WTC11 (cell line): ENCODE data around the gene TEC. TPM values are rescaled to one million over a fixed set of nuclear protein-coding genes. Genes with fewer than 3 reads are reported as not detected.

Experiments
- ATAC-seq: fragments of 200-7000 bp; cut with Tn5 transposase; 2 replicates; pipeline ENCODE4 v1.10.0; 2021; ENCODE audit warnings: mild to moderate bottlenecking, moderate library complexity
- CTCF ChIA-PET: fragments of 300-600 bp; sonication (Branson Sonifier 250); formaldehyde crosslinking; loops from one replicate; lab custom pipeline; 2021; ENCODE audit warnings: antibody characterized with exemption; lab: Charles Lee
- POLR2A ChIA-PET: fragments of 350-600 bp; sonication (Branson Sonifier 250); formaldehyde crosslinking; loops from one replicate; lab custom pipeline; 2021; ENCODE audit warnings: antibody characterized with exemption; lab: Charles Lee
- DNase-seq: peaks from one replicate; pipeline ENCODE4 v3.0.0; 2021; ENCODE audit warnings: low spot score
- H3K27ac Mint-ChIP-seq: 2 replicates; pipeline ENCODE4 v1.8.0; 2021; ENCODE audit warnings: mixed read lengths
- H3K27me3 Mint-ChIP-seq: 2 replicates; pipeline ENCODE4 v1.8.0; 2021; ENCODE audit warnings: low read depth, mild to moderate bottlenecking, moderate library complexity, mixed read lengths
- H3K36me3 Mint-ChIP-seq: 2 replicates; pipeline ENCODE4 v1.8.0; 2021; ENCODE audit warnings: mixed read lengths
- H3K4me1 Mint-ChIP-seq: 2 replicates; pipeline ENCODE4 v1.8.0; 2022; ENCODE audit warnings: mixed read lengths
- H3K4me3 Mint-ChIP-seq: 2 replicates; pipeline ENCODE4 v1.8.0; 2021; ENCODE audit warnings: mild to moderate bottlenecking, moderate library complexity, mixed read lengths
- H3K9me3 Mint-ChIP-seq: 2 replicates; pipeline ENCODE4 v1.8.0; 2021; ENCODE audit warnings: mixed read lengths
- ATF1 ChIP-seq: sonication (generic); formaldehyde crosslinking; IDR thresholded peaks from 2 replicates; pipeline ENCODE4 v1.8.1; 2023; ENCODE audit warnings: mild to moderate bottlenecking, moderate library complexity, missing genetic modification reagents
- ESRRA ChIP-seq: sonication (generic); formaldehyde crosslinking; IDR thresholded peaks from 2 replicates; pipeline ENCODE4 v1.8.1; 2022; ENCODE audit warnings: mild to moderate bottlenecking, missing genetic modification reagents, borderline replicate concordance
- KAT7 ChIP-seq: sonication (generic); formaldehyde crosslinking; IDR thresholded peaks from 2 replicates; pipeline ENCODE4 v1.8.1; 2023; ENCODE audit warnings: missing genetic modification reagents, mild to moderate bottlenecking, borderline replicate concordance
- NFE2L1 ChIP-seq: sonication (generic); formaldehyde crosslinking; IDR thresholded peaks from 2 replicates; pipeline ENCODE4 v1.8.1; 2023; ENCODE audit warnings: missing genetic modification reagents
- RORB ChIP-seq: fragments of 250-450 bp; sonication (Bioruptor Pico); IDR thresholded peaks from 2 replicates; pipeline ENCODE4 v1.9.0; 2021; ENCODE audit warnings: mild to moderate bottlenecking
- ZNF121 ChIP-seq: sonication (generic); formaldehyde crosslinking; IDR thresholded peaks from 2 replicates; pipeline ENCODE4 v1.8.0; 2023; ENCODE audit warnings: missing genetic modification reagents
- total RNA-seq: library from RNA; stranded (reverse); gene quantifications from 3 replicates; pipeline ENCODE4 v1.2.3, GENCODE V29; 2021
- TF ChIP-seq, protein P1 (sequence below): sonication (generic); formaldehyde crosslinking; IDR thresholded peaks from 2 replicates; pipeline ENCODE4 v1.8.1; 2023; ENCODE audit warnings: mild to moderate bottlenecking, missing genetic modification reagents, borderline replicate concordance
- TF ChIP-seq, protein P2 (sequence below): fragments of 250-450 bp; sonication (Bioruptor Pico); IDR thresholded peaks from 2 replicates; pipeline ENCODE4 v1.9.0; 2021; ENCODE audit warnings: moderate library complexity, mild to moderate bottlenecking, inconsistent platforms, borderline replicate concordance
- TF ChIP-seq, protein P3 (sequence below): fragments of 250-450 bp; sonication (Bioruptor Pico); IDR thresholded peaks from 2 replicates; pipeline ENCODE4 v1.8.0; 2021; ENCODE audit warnings: mild to moderate bottlenecking
- TF ChIP-seq, protein P4 (sequence below): sonication (generic); formaldehyde crosslinking; IDR thresholded peaks from 2 replicates; pipeline ENCODE4 v1.8.1; 2023; ENCODE audit warnings: mild to moderate bottlenecking, missing genetic modification reagents
- TF ChIP-seq, protein P5 (sequence below): sonication (generic); formaldehyde crosslinking; IDR thresholded peaks from 2 replicates; pipeline ENCODE4 v1.8.0; 2022; ENCODE audit warnings: missing genetic modification reagents
- TF ChIP-seq, protein P6 (sequence below): sonication (generic); formaldehyde crosslinking; IDR thresholded peaks from 2 replicates; pipeline ENCODE4 v1.8.1; 2023; ENCODE audit warnings: mild to moderate bottlenecking, missing genetic modification reagents, moderate library complexity
- TF ChIP-seq, protein P7 (sequence below): sonication (generic); formaldehyde crosslinking; conservative IDR thresholded peaks from 2 replicates; pipeline ENCODE4 v1.8.1; 2022; ENCODE audit warnings: mild to moderate bottlenecking, missing genetic modification reagents

TEC gene
- total RNA-seq, 1 experiment from 2014 or later, result 8.8 TPM

DNA sequence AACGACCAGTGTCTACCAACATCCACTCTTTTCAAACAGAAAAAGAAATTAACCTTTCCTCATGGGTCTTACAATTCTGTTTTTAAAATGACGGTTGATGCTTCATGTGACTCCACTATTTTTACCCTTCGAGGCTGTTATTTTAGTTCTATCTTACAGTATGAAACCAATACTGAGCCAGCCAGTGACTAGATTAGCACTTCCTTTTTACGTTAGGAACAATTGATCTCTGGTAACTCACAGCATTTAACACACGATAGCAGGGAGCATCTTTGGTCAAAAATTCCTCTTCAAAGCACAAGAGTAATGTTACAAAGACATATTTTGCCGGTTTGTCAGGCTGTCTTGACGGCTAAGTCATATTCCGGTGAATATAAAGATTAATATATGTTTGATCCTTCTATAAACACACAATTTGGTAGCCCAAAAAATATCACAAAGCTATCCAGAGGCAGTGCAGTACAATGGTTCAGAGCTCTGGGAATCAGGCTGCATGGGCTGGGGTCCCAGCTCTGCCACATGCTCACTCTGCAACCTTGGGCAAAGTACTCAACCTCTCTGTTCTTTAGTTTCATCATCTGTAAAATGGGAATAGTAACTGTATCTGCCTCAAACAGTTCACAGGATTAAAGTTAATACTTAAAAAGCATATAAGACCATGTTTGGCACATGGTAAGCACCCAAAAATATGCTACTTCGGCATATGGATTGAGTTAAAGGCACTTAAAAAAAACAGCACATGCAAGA lies 72.7 kb downstream of the TEC start:
- Mint-ChIP-seq H3K4me1 (peaks cover 25% of the 10 kb centered on the region), H3K27ac (no peak overlapping the region; the same call in 1 of the 2 replicates)
- ATAC-seq, result no peak
- TF ChIP-seq, protein P1, sequence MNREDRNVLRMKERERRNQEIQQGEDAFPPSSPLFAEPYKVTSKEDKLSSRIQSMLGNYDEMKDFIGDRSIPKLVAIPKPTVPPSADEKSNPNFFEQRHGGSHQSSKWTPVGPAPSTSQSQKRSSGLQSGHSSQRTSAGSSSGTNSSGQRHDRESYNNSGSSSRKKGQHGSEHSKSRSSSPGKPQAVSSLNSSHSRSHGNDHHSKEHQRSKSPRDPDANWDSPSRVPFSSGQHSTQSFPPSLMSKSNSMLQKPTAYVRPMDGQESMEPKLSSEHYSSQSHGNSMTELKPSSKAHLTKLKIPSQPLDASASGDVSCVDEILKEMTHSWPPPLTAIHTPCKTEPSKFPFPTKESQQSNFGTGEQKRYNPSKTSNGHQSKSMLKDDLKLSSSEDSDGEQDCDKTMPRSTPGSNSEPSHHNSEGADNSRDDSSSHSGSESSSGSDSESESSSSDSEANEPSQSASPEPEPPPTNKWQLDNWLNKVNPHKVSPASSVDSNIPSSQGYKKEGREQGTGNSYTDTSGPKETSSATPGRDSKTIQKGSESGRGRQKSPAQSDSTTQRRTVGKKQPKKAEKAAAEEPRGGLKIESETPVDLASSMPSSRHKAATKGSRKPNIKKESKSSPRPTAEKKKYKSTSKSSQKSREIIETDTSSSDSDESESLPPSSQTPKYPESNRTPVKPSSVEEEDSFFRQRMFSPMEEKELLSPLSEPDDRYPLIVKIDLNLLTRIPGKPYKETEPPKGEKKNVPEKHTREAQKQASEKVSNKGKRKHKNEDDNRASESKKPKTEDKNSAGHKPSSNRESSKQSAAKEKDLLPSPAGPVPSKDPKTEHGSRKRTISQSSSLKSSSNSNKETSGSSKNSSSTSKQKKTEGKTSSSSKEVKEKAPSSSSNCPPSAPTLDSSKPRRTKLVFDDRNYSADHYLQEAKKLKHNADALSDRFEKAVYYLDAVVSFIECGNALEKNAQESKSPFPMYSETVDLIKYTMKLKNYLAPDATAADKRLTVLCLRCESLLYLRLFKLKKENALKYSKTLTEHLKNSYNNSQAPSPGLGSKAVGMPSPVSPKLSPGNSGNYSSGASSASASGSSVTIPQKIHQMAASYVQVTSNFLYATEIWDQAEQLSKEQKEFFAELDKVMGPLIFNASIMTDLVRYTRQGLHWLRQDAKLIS (CRISPR knock-in tag), result no peak
- no peak for TF ChIP-seq ATF1 (CRISPR knock-in tag)
- TF ChIP-seq, protein P2, sequence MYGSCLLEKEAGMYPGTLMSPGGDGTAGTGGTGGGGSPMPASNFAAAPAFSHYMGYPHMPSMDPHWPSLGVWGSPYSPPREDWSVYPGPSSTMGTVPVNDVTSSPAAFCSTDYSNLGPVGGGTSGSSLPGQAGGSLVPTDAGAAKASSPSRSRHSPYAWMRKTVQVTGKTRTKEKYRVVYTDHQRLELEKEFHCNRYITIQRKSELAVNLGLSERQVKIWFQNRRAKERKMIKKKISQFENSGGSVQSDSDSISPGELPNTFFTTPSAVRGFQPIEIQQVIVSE, result no peak
- TF ChIP-seq, all 79 proteins: peak for 0
- ChIA-PET CTCF (interaction anchor here (1.9 kb wide), 1 partner anchor 21 kb away, joined by 5 read pairs; no protein-coding TSS in a partner anchor), POLR2A (no interaction called here)
- DNase-seq, result no peak
- Mint-ChIP-seq H3K9me3 (no peaks in the 10 kb centered on the region), H3K36me3 (no peaks in the 10 kb centered on the region), H3K4me3 (no peak overlapping the region), H3K27me3 (no peaks in the 10 kb centered on the region)

DNA sequence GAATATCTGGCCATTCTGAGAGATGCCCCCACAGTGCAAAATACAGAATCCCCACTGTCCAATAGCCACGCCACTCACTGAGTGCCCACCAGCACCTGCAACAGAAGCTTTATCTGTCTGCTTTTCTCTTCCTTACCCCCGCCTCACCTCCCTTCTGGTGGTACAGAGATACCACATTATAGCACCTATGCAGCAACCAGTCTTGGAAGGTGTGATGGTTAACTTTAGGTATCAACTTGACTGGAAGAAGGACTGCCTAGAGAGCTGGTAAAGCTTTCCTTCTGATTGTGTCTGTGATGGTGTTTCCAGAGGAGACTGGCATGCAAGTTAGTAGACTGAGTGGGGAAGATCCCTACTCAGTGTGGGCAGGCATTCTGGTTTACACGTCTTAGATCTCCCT lies 73.8 kb downstream of the TEC start:
- H3K9me3 Mint-ChIP-seq, result no peaks in the 10 kb centered on the region
- no peak overlapping the region for H3K27ac Mint-ChIP-seq
- H3K36me3 Mint-ChIP-seq, result no peaks in the 10 kb centered on the region
- TF ChIP-seq, protein P2, result no peak
- no peak for TF ChIP-seq ZNF121 (CRISPR knock-in tag)
- no peak for TF ChIP-seq NFE2L1
- no peak for TF ChIP-seq KAT7
- TF ChIP-seq, protein P3, sequence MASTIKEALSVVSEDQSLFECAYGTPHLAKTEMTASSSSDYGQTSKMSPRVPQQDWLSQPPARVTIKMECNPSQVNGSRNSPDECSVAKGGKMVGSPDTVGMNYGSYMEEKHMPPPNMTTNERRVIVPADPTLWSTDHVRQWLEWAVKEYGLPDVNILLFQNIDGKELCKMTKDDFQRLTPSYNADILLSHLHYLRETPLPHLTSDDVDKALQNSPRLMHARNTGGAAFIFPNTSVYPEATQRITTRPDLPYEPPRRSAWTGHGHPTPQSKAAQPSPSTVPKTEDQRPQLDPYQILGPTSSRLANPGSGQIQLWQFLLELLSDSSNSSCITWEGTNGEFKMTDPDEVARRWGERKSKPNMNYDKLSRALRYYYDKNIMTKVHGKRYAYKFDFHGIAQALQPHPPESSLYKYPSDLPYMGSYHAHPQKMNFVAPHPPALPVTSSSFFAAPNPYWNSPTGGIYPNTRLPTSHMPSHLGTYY (CRISPR knock-in tag), result no peak
- no peak for TF ChIP-seq RORB (CRISPR knock-in tag)
- TF ChIP-seq, protein P1 (CRISPR knock-in tag), result no peak
- TF ChIP-seq, protein P4, sequence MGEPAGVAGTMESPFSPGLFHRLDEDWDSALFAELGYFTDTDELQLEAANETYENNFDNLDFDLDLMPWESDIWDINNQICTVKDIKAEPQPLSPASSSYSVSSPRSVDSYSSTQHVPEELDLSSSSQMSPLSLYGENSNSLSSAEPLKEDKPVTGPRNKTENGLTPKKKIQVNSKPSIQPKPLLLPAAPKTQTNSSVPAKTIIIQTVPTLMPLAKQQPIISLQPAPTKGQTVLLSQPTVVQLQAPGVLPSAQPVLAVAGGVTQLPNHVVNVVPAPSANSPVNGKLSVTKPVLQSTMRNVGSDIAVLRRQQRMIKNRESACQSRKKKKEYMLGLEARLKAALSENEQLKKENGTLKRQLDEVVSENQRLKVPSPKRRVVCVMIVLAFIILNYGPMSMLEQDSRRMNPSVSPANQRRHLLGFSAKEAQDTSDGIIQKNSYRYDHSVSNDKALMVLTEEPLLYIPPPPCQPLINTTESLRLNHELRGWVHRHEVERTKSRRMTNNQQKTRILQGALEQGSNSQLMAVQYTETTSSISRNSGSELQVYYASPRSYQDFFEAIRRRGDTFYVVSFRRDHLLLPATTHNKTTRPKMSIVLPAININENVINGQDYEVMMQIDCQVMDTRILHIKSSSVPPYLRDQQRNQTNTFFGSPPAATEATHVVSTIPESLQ (CRISPR knock-in tag), result no peak
- TF ChIP-seq, protein P5, sequence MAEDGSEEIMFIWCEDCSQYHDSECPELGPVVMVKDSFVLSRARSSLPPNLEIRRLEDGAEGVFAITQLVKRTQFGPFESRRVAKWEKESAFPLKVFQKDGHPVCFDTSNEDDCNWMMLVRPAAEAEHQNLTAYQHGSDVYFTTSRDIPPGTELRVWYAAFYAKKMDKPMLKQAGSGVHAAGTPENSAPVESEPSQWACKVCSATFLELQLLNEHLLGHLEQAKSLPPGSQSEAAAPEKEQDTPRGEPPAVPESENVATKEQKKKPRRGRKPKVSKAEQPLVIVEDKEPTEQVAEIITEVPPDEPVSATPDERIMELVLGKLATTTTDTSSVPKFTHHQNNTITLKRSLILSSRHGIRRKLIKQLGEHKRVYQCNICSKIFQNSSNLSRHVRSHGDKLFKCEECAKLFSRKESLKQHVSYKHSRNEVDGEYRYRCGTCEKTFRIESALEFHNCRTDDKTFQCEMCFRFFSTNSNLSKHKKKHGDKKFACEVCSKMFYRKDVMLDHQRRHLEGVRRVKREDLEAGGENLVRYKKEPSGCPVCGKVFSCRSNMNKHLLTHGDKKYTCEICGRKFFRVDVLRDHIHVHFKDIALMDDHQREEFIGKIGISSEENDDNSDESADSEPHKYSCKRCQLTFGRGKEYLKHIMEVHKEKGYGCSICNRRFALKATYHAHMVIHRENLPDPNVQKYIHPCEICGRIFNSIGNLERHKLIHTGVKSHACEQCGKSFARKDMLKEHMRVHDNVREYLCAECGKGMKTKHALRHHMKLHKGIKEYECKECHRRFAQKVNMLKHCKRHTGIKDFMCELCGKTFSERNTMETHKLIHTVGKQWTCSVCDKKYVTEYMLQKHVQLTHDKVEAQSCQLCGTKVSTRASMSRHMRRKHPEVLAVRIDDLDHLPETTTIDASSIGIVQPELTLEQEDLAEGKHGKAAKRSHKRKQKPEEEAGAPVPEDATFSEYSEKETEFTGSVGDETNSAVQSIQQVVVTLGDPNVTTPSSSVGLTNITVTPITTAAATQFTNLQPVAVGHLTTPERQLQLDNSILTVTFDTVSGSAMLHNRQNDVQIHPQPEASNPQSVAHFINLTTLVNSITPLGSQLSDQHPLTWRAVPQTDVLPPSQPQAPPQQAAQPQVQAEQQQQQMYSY (CRISPR knock-in tag), result no peak
- TF ChIP-seq, protein P6, sequence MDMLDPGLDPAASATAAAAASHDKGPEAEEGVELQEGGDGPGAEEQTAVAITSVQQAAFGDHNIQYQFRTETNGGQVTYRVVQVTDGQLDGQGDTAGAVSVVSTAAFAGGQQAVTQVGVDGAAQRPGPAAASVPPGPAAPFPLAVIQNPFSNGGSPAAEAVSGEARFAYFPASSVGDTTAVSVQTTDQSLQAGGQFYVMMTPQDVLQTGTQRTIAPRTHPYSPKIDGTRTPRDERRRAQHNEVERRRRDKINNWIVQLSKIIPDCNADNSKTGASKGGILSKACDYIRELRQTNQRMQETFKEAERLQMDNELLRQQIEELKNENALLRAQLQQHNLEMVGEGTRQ (CRISPR knock-in tag), result no peak
- TF ChIP-seq, protein P7, sequence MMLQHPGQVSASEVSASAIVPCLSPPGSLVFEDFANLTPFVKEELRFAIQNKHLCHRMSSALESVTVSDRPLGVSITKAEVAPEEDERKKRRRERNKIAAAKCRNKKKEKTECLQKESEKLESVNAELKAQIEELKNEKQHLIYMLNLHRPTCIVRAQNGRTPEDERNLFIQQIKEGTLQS, result no peak
- TF ChIP-seq ESRRA, result no peak
- TF ChIP-seq, all 79 proteins: peak for 0
- peaks cover 25% of the 10 kb centered on the region for H3K4me1 Mint-ChIP-seq
- CTCF ChIA-PET, result interaction anchor here (1.5 to 1.9 kb wide), 2 partner anchors 20 to 66 kb away, joined by 4 to 5 read pairs; no protein-coding TSS in a partner anchor
- POLR2A ChIA-PET, result no interaction called here
- no peak for ATAC-seq
- no peak overlapping the region for H3K4me3 Mint-ChIP-seq
- no peaks in the 10 kb centered on the region for H3K27me3 Mint-ChIP-seq
- no peak for DNase-seq
